ENCODE results near the gene GSKIP.

The GSKIP gene

GRCh38 chr14:96422992-96423391 is 59.7 kb downstream of the GSKIP start:
- DNase-seq: no peak

- DNase-seq: no peak
These were observed 60.3 kb downstream of the GSKIP start for GRCh38 chr14:96423446-96424108.

- DNase-seq: peak; percentile 20 to 84
These were observed 61.0 kb downstream of the GSKIP start for GRCh38 chr14:96424109-96424989.

GRCh38 chr14:96434040-96434439 is 70.7 kb downstream of the GSKIP start:
- DNase-seq: no peak

Measured in NCI-H446 (cell line).